HepG2 (cell line): ENCODE results near the gene TNFAIP6. TPM values are rescaled to one million over a fixed set of nuclear protein-coding genes. Genes with fewer than 3 reads are reported as not detected.

Source experiments
- CC2D1A ChIP-seq: sonication (generic); formaldehyde crosslinking; IDR thresholded peaks from 2 replicates; pipeline ENCODE4 v1.8.1; 2023; ENCODE audit warnings: mild to moderate bottlenecking, missing genetic modification reagents
- HMGXB4 ChIP-seq, 2 experiments: sonication (generic) in 1 of 2; formaldehyde crosslinking in 1 of 2; IDR thresholded peaks; 2 replicates each; pipeline versions ENCODE4 v1.4.0 to v1.6.1; 2018 to 2020; ENCODE audit warnings: missing genetic modification reagents in 2 of 2, borderline replicate concordance in 1 of 2, low read depth in 1 of 2, mild to moderate bottlenecking in 1 of 2, missing biosample characterization in 1 of 2
- HNRNPH1 ChIP-seq: fragments of 200-400 bp; formaldehyde crosslinking; optimal IDR thresholded peaks from 2 replicates; pipeline ENCODE3; 2017; ENCODE audit warnings: mild to moderate bottlenecking, low read depth, low read length
- PHB2 ChIP-seq: fragments of 450-650 bp; IDR thresholded peaks from 2 replicates; pipeline ENCODE4 v1.6.1; 2018; ENCODE audit not compliant: partially characterized antibody
- POLR2AphosphoS5 ChIP-seq: IDR thresholded peaks from 2 replicates; pipeline ENCODE4 v1.6.1; 2012; ENCODE audit warnings: low read depth, low read length
- RFXANK ChIP-seq: IDR thresholded peaks from 2 replicates; pipeline ENCODE4 v1.6.1; 2016
- TBP ChIP-seq: sonication (generic); formaldehyde crosslinking; IDR thresholded peaks from 2 replicates; pipeline ENCODE4 v1.5.0; 2020; ENCODE audit warnings: missing genetic modification reagents
- TFE3 ChIP-seq: IDR thresholded peaks from 2 replicates; pipeline ENCODE4 v1.6.1; 2016
- ZBTB44 ChIP-seq: sonication (generic); formaldehyde crosslinking; IDR thresholded peaks from 2 replicates; pipeline ENCODE4 v1.4.0; 2020; ENCODE audit warnings: missing genetic modification reagents
- ZBTB7B ChIP-seq: sonication (generic); formaldehyde crosslinking; IDR thresholded peaks from 2 replicates; pipeline ENCODE4 v1.4.0; 2020; ENCODE audit warnings: missing genetic modification reagents
- ZFP37 ChIP-seq: sonication (generic); formaldehyde crosslinking; IDR thresholded peaks from 2 replicates; pipeline ENCODE4 v1.4.0; 2020; ENCODE audit warnings: missing genetic modification reagents, borderline replicate concordance
- ZNF232 ChIP-seq: sonication (generic); formaldehyde crosslinking; IDR thresholded peaks from 2 replicates; pipeline ENCODE4 v1.4.0; 2020; ENCODE audit warnings: missing genetic modification reagents, borderline replicate concordance
- ZNF275 ChIP-seq: sonication (generic); formaldehyde crosslinking; IDR thresholded peaks from 2 replicates; pipeline ENCODE4 v1.8.0; 2022; ENCODE audit warnings: missing genetic modification reagents, mild to moderate bottlenecking, inconsistent platforms, borderline replicate concordance
- ZNF276 ChIP-seq: sonication (generic); formaldehyde crosslinking; IDR thresholded peaks from 2 replicates; pipeline ENCODE4 v1.4.0; 2020; ENCODE audit warnings: mild to moderate bottlenecking, low read depth, missing genetic modification reagents
- ZNF775 ChIP-seq: sonication (generic); formaldehyde crosslinking; IDR thresholded peaks from 2 replicates; pipeline ENCODE4 v1.4.0; 2020; ENCODE audit warnings: missing genetic modification reagents, mild to moderate bottlenecking, moderate library complexity, borderline replicate concordance
- ZNF788 ChIP-seq: sonication (generic); formaldehyde crosslinking; IDR thresholded peaks from 2 replicates; pipeline ENCODE4 v1.5.0; 2020; ENCODE audit warnings: mild to moderate bottlenecking, missing genetic modification reagents, borderline replicate concordance
- ZNF792 ChIP-seq: IDR thresholded peaks from 2 replicates; pipeline ENCODE4 v1.6.1; 2016
- ZNF841 ChIP-seq: sonication (generic); formaldehyde crosslinking; IDR thresholded peaks from 2 replicates; pipeline ENCODE4 v1.8.1; 2023; ENCODE audit warnings: missing genetic modification reagents, borderline replicate concordance
- ZNF850 ChIP-seq: sonication (generic); formaldehyde crosslinking; conservative IDR thresholded peaks from 2 replicates; pipeline ENCODE4 v1.9.0; 2021; ENCODE audit warnings: mild to moderate bottlenecking, missing genetic modification reagents
- ZSCAN29 ChIP-seq: sonication (generic); formaldehyde crosslinking; conservative IDR thresholded peaks from 2 replicates; pipeline ENCODE4 v1.4.0; 2020; ENCODE audit warnings: mild to moderate bottlenecking, missing genetic modification reagents
- polyA plus RNA-seq, 8 experiments: library from polyadenylated mRNA; depleted of rRNA in 3 of 8; stranded (reverse) in 7 of 8; unstranded in 1 of 8; fragments of >200 nt; fragmentation: Illumina TruSeq in 4 of 8; extraction: Trizol in 4 of 8; gene quantifications; 2 replicates each; pipeline versions ENCODE4 v1.2.1 to v1.2.3, GENCODE V29; 2011 to 2016; ENCODE audit warnings: low read depth in 4 of 8, missing spikeins in 1 of 8, mixed read lengths in 1 of 8; ENCODE audit not compliant: insufficient read depth in 1 of 8
- total RNA-seq, 5 experiments: library from RNA; depleted of rRNA; stranded (reverse); fragments of >200 nt; fragmentation: Illumina TruSeq; extraction: Trizol; gene quantifications; 2 replicates each; pipeline ENCODE4 v1.2.3, GENCODE V29; 2016; ENCODE audit warnings: low read depth in 1 of 5

Gene TNFAIP6
- total and polyA plus RNA-seq, 2 of the 13 experiments (the other 11 are each of a cell fraction or from before 2014, with no cell fraction given), result not detected

GRCh38 chr2:151409601-151410484, 52.5 kb downstream of the TNFAIP6 start, which contains the start of gene RIF1 (continued):
- peak; percentile 95 to 100; a peak in 3 of 4 replicates for TF ChIP-seq HMGXB4 (CRISPR knock-in tag; IDR thresholded peaks at IDR 0.05; ENCODE audit: borderline replicate concordance in 1 of 2, low read depth in 1 of 2)
- TF ChIP-seq ZNF275 (CRISPR knock-in tag), result peak; percentile 63; the same call in 1 of the 2 replicates
- TF ChIP-seq ZBTB44 (CRISPR knock-in tag), result peak; percentile 58; the same call in 1 of the 2 replicates
- TF ChIP-seq ZNF792 (CRISPR knock-in tag), result 0 out of 2 replicates have a peak, but pooled peaks have one; percentile 58
- TF ChIP-seq TBP (CRISPR knock-in tag), result no peak
- no peak for TF ChIP-seq PHB2
- TF ChIP-seq ZNF775 (CRISPR knock-in tag), result no peak
- 0 out of 2 replicates have a peak, but pooled peaks have one; percentile 68 for TF ChIP-seq ZSCAN29
- TF ChIP-seq ZNF232, result peak; percentile 92; the same call in 1 of the 2 replicates
- peak; percentile 89; the same call in 1 of the 2 replicates for TF ChIP-seq CC2D1A (CRISPR knock-in tag)
- 0 out of 2 replicates have a peak, but pooled peaks have one; percentile 70 for TF ChIP-seq ZNF850
- TF ChIP-seq TFE3 (CRISPR knock-in tag), result 0 out of 2 replicates have a peak, but pooled peaks have one; percentile 69
- peak; percentile 90 for TF ChIP-seq ZNF276 (CRISPR knock-in tag)
- peak; percentile 85 for TF ChIP-seq POLR2AphosphoS5
- peak; percentile 7; the same call in 1 of the 2 replicates for TF ChIP-seq ZFP37 (CRISPR knock-in tag)
- TF ChIP-seq ZNF841 (CRISPR knock-in tag), result peak; percentile 50; the same call in 1 of the 2 replicates
- peak; percentile 73 for TF ChIP-seq HNRNPH1
- peak; percentile 98 for TF ChIP-seq ZNF788 (CRISPR knock-in tag)
- TF ChIP-seq ZBTB7B (CRISPR knock-in tag), result peak; percentile 26
- TF ChIP-seq RFXANK, result peak; percentile 67; the same call in 1 of the 2 replicates
